Testis (tissue), 3 donors: ENCODE results near the gene RHBDF1. TPM values are rescaled to one million over a fixed set of nuclear protein-coding genes. Genes with fewer than 3 reads are reported as not detected.

ENCODE experiments used
- DNase-seq: peaks from one replicate; pipeline ENCODE4 v3.0.0-alpha.2; 2019
- H3K27ac ChIP-seq, 2 donors: fragments of 200-600 bp; sonication (generic); one replicate each; pipeline ENCODE4 v1.5.1; 2019
- H3K27me3 ChIP-seq: fragments of 200-600 bp; sonication (generic); one replicate; pipeline ENCODE4 v1.5.1; 2019
- H3K36me3 ChIP-seq: fragments of 200-600 bp; sonication (generic); one replicate; pipeline ENCODE4 v1.5.1; 2017; ENCODE audit warnings: low read depth; ENCODE audit errors: missing control alignments
- H3K4me1 ChIP-seq: fragments of 200-600 bp; sonication (generic); one replicate; pipeline ENCODE4 v1.5.1; 2019
- H3K4me3 ChIP-seq, 2 donors: fragments of 200-600 bp; sonication (generic); one replicate each; pipeline ENCODE4 v1.5.1; 2017 to 2019
- H3K9me3 ChIP-seq: fragments of 200-600 bp; sonication (generic); one replicate; pipeline ENCODE4 v1.5.1; 2017
- CTCF ChIP-seq, 3 experiments: fragments of 450-650 bp in 2 of 3; fragments of 200-600 bp in 1 of 3; sonication (generic) in 1 of 3; IDR thresholded peaks; one replicate each; pipeline ENCODE4 v1.5.1; 2016 to 2019; ENCODE audit warnings: antibody characterized with exemption in 3 of 3, mild to moderate bottlenecking in 2 of 3, moderate library complexity in 1 of 3
- POLR2A ChIP-seq: fragments of 450-650 bp; IDR thresholded peaks from one replicate; pipeline ENCODE4 v1.6.1; 2017; ENCODE audit warnings: antibody characterized with exemption, mild to moderate bottlenecking, moderate library complexity
- WGBS, 2 donors: methylation state at CpG; one replicate each; pipeline ENCODE4 v1.1.5; 2018; 5-methylcytosine and 5-hydroxymethylcytosine counted together
- intact Hi-C: fragments of 100-400 bp; cut with DNase I; formaldehyde crosslinking; loops from one replicate; pipeline ENCODE4 v1.15.1; 2023; ENCODE audit warnings: low total_unique reads
- polyA plus RNA-seq: library from polyadenylated mRNA; stranded (reverse); fragments of 350-450 nt; fragmentation: Illumina TruSeq; extraction: RNeasy Lipid Tissue Mini Kit (QIAGEN cat#74804); gene quantifications from one replicate; pipeline ENCODE4 v1.2.3, GENCODE V29; 2014; ENCODE audit warnings: low read depth, low replicate concordance; ENCODE audit not compliant: insufficient read depth
- total RNA-seq, 2 donors: library from RNA; depleted of rRNA; stranded (reverse); fragments of >200 nt; gene quantifications; one replicate each; pipeline ENCODE4 v1.2.3, GENCODE V29; 2016

RHBDF1 gene
- total and polyA plus RNA-seq, 3 donors from 2014 or later: 15.9 to 22.5 (median 18.3) TPM

- Histone ChIP-seq H3K27me3 (no peaks in the 10 kb centered on the region), H3K9me3 (no peaks in the 10 kb centered on the region), H3K4me3 (no peak overlapping the region), H3K36me3 (no peaks in the 10 kb centered on the region), H3K4me1 (peaks cover 10% of the 10 kb centered on the region), H3K27ac (peak overlapping the region in 1 of 2 donors; percentile 69)
- TF ChIP-seq CTCF (IDR thresholded peaks at IDR 0.05) (no peak), POLR2A (no peak)
- intact Hi-C loops: no loop called here
- peak; percentile 64 for DNase-seq
- 58 to 64% methylated on average over 14 to 19 of the region's 19 CpGs for WGBS, 2 donors
These were observed 29.8 kb upstream of the RHBDF1 start for GRCh38 chr16:102060-102855.

- TF ChIP-seq POLR2A (no peak), CTCF (IDR thresholded peaks at IDR 0.05) (no peak)
- H3K36me3 ChIP-seq: no peaks in the 10 kb centered on the region
- intact Hi-C loops: no loop called here
These were observed 29.2 kb upstream of the RHBDF1 start for GRCh38 chr16:101586-101985.

DNA sequence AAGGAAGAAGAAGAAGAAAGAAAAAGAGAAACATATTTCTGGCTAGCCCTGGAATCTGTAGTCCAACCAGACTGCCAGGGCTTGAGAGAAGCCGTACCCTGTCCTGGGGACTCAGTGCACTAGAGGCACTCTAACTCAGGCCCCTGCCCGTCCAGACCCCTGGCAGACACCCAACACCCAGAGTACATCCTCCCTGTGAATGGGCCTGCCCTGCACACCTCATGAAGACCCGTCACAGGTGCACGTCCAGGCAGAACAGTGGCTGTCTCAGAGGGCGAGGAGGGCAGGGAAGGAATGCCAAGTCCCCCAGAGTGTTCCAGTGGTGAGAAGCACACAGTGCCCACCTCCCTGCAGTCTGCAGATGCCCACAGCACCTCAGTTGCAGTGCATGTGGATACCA is 28.6 kb upstream of the RHBDF1 start:
- Histone ChIP-seq H3K9me3 (no peaks in the 10 kb centered on the region), H3K36me3 (no peaks in the 10 kb centered on the region), H3K27ac (no peak overlapping the region), H3K4me3 (no peak overlapping the region), H3K4me1 (peaks cover 10% of the 10 kb centered on the region), H3K27me3 (no peaks in the 10 kb centered on the region)
- WGBS, 2 donors: 81 to 89% methylated on average over 5 of the region's 5 CpGs
- intact Hi-C loops: no loop called here
- TF ChIP-seq POLR2A: no peak
- TF ChIP-seq CTCF (IDR thresholded peaks at IDR 0.05): no peak
- no peak for DNase-seq

More at GRCh38 chr16:101586-101985, 29.2 kb upstream of the RHBDF1 start:
- Histone ChIP-seq H3K27me3 (no peaks in the 10 kb centered on the region), H3K4me1 (peaks cover 10% of the 10 kb centered on the region), H3K27ac (peak overlapping the region in 1 of 2 donors; percentile 66), H3K4me3 (no peak overlapping the region), H3K9me3 (no peaks in the 10 kb centered on the region)
- WGBS, 2 donors: 81 to 85% methylated on average over 6 of the region's 6 CpGs
- no peak for DNase-seq

DNA sequence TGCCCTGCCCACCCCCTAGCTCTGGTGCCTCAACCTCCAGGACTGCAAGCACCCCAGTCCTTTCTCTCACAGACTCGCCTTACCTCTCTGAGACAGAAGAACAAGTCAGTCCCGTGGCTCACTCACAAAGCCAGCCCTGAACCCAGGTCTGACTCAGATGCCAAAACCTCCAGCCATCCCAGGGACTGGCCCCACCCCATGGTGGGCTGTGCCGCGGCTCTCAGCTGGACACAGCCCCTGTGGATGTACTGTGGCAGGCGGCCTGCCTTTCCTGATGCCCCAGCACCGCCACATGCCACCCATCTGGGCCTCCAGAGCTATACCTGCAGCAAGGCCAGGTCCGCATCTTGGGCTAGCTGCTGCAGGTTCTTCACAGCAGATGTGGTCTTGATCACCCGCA is 25.4 kb upstream of the RHBDF1 start:
- 92 to 93% methylated on average over 5 to 8 of the region's 8 CpGs for WGBS, 2 donors
- no peak overlapping the region for H3K4me3 ChIP-seq
- peaks cover 9% of the 10 kb centered on the region for H3K4me1 ChIP-seq
- H3K27me3 ChIP-seq: no peaks in the 10 kb centered on the region
- TF ChIP-seq POLR2A (no peak), CTCF (IDR thresholded peaks at IDR 0.05) (no peak)
- DNase-seq: no peak
- no peak overlapping the region for H3K27ac ChIP-seq
- H3K9me3 ChIP-seq: no peaks in the 10 kb centered on the region
- intact Hi-C loops: no loop called here
- H3K36me3 ChIP-seq: no peaks in the 10 kb centered on the region

GRCh38 chr16:96935-97381 is 24.5 kb upstream of the RHBDF1 start:
- no peak for TF ChIP-seq POLR2A
- peak; percentile 99 for TF ChIP-seq CTCF (IDR thresholded peaks at IDR 0.05)
- WGBS, 2 donors: 14 to 21% methylated on average over 10 to 11 of the region's 11 CpGs
- DNase-seq: peak; percentile 94
- no peaks in the 10 kb centered on the region for H3K36me3 ChIP-seq
- no peaks in the 10 kb centered on the region for H3K9me3 ChIP-seq
- peaks cover 6% of the 10 kb centered on the region for H3K4me1 ChIP-seq
- no peaks in the 10 kb centered on the region for H3K27me3 ChIP-seq
- H3K27ac ChIP-seq: no peak overlapping the region
- H3K4me3 ChIP-seq: no peak overlapping the region
- intact Hi-C loops: no loop called here
